ENCODE results near the gene N4BP2L2. TPM values are rescaled to one million over a fixed set of nuclear protein-coding genes. Genes with fewer than 3 reads are reported as not detected.
A peak's percentile ranks its signal among the peaks of the same experiment; 100 is the strongest.

Gene N4BP2L2
- total and polyA plus RNA-seq, 2 of the 13 experiments (the other 11 are each of a cell fraction or from before 2014, with no cell fraction given), result 58.9 to 81.2 TPM

DNA sequence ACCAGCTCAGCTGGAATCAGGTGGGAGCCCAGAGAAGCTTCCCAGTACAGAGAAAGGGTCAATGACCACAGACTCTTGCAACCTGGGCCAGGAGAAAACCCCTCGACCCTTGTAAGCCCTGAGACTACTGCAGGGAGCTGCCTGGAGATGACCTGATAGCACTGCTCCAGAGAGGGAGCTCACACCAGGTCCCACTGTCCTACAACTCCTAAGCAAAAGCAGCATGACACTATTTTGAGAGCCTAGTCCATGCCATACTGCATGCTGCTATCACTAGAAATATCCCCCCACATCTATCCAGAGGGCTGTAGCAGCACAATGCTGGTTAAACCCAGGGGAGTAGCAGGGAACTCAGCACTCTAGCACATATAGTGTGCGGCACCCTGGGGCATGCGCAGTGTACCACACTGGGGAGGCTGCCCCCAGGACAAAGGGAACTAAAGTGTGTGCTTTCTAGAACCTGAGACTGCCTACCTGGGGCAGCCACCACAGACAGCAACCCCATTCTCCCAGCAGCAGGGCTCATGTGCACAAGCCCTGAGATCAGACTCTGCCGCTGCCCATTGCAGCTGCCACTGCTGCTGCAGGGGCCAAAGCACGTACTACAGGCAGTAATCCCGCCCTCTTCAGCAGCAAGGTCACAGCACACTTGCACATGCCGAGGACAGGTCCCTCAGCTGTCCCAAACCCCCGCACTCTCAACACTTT, 83.6 kb downstream of the N4BP2L2 start (continued):
- TF ChIP-seq, protein P1, sequence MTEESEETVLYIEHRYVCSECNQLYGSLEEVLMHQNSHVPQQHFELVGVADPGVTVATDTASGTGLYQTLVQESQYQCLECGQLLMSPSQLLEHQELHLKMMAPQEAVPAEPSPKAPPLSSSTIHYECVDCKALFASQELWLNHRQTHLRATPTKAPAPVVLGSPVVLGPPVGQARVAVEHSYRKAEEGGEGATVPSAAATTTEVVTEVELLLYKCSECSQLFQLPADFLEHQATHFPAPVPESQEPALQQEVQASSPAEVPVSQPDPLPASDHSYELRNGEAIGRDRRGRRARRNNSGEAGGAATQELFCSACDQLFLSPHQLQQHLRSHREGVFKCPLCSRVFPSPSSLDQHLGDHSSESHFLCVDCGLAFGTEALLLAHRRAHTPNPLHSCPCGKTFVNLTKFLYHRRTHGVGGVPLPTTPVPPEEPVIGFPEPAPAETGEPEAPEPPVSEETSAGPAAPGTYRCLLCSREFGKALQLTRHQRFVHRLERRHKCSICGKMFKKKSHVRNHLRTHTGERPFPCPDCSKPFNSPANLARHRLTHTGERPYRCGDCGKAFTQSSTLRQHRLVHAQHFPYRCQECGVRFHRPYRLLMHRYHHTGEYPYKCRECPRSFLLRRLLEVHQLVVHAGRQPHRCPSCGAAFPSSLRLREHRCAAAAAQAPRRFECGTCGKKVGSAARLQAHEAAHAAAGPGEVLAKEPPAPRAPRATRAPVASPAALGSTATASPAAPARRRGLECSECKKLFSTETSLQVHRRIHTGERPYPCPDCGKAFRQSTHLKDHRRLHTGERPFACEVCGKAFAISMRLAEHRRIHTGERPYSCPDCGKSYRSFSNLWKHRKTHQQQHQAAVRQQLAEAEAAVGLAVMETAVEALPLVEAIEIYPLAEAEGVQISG (CRISPR knock-in tag; IDR thresholded peaks at IDR 0.05), result no peak; the same call in 1 of the 2 replicates
- no peak for TF ChIP-seq TOPORS (CRISPR knock-in tag; IDR thresholded peaks at IDR 0.05)
- TF ChIP-seq ZBTB7B (CRISPR knock-in tag; IDR thresholded peaks at IDR 0.05), result peak; percentile 81
- TF ChIP-seq ZNF780A (CRISPR knock-in tag; IDR thresholded peaks at IDR 0.05), result no peak
- TF ChIP-seq, protein P2, sequence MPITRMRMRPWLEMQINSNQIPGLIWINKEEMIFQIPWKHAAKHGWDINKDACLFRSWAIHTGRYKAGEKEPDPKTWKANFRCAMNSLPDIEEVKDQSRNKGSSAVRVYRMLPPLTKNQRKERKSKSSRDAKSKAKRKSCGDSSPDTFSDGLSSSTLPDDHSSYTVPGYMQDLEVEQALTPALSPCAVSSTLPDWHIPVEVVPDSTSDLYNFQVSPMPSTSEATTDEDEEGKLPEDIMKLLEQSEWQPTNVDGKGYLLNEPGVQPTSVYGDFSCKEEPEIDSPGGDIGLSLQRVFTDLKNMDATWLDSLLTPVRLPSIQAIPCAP (CRISPR knock-in tag; IDR thresholded peaks at IDR 0.05; ENCODE audit: low read depth), result no peak
- TF ChIP-seq AKAP8 (CRISPR knock-in tag; IDR thresholded peaks at IDR 0.05), result no peak
- no peak; the same call in 1 of the 2 replicates for TF ChIP-seq ARNTL (CRISPR knock-in tag; IDR thresholded peaks at IDR 0.05)
- TF ChIP-seq, protein P3, sequence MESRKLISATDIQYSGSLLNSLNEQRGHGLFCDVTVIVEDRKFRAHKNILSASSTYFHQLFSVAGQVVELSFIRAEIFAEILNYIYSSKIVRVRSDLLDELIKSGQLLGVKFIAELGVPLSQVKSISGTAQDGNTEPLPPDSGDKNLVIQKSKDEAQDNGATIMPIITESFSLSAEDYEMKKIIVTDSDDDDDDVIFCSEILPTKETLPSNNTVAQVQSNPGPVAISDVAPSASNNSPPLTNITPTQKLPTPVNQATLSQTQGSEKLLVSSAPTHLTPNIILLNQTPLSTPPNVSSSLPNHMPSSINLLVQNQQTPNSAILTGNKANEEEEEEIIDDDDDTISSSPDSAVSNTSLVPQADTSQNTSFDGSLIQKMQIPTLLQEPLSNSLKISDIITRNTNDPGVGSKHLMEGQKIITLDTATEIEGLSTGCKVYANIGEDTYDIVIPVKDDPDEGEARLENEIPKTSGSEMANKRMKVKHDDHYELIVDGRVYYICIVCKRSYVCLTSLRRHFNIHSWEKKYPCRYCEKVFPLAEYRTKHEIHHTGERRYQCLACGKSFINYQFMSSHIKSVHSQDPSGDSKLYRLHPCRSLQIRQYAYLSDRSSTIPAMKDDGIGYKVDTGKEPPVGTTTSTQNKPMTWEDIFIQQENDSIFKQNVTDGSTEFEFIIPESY (CRISPR knock-in tag; IDR thresholded peaks at IDR 0.05), result no peak
- TF ChIP-seq HNF4G (IDR thresholded peaks at IDR 0.05; ENCODE audit: borderline replicate concordance, low read depth, low read length), result no peak
- no peak for TF ChIP-seq HNF4G (CRISPR knock-in tag; IDR thresholded peaks at IDR 0.05; ENCODE audit: borderline replicate concordance, low read depth)
- no peak for TF ChIP-seq FOXP1 (IDR thresholded peaks at IDR 0.05)
- 0 out of 2 replicates have a peak, but pooled peaks have one; percentile 26 for TF ChIP-seq FOXP1 (CRISPR knock-in tag; IDR thresholded peaks at IDR 0.05)
- no peak for TF ChIP-seq PRMT3 (CRISPR knock-in tag; IDR thresholded peaks at IDR 0.05; ENCODE audit: borderline replicate concordance, low read depth)
- no peak for TF ChIP-seq SUZ12 (IDR thresholded peaks at IDR 0.05; ENCODE audit: low read depth, low read length)
- 0 out of 2 replicates have a peak, but pooled peaks have one; percentile 13 for TF ChIP-seq DPF2 (CRISPR knock-in tag; IDR thresholded peaks at IDR 0.05; ENCODE audit: borderline replicate concordance, low read depth)
- TF ChIP-seq, protein P4, sequence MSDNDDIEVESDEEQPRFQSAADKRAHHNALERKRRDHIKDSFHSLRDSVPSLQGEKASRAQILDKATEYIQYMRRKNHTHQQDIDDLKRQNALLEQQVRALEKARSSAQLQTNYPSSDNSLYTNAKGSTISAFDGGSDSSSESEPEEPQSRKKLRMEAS (IDR thresholded peaks at IDR 0.05), result peak; percentile 74
- no peak for TF ChIP-seq MBD4 (IDR thresholded peaks at IDR 0.05; ENCODE audit: borderline replicate concordance, low read length)
- TF ChIP-seq, protein P5, sequence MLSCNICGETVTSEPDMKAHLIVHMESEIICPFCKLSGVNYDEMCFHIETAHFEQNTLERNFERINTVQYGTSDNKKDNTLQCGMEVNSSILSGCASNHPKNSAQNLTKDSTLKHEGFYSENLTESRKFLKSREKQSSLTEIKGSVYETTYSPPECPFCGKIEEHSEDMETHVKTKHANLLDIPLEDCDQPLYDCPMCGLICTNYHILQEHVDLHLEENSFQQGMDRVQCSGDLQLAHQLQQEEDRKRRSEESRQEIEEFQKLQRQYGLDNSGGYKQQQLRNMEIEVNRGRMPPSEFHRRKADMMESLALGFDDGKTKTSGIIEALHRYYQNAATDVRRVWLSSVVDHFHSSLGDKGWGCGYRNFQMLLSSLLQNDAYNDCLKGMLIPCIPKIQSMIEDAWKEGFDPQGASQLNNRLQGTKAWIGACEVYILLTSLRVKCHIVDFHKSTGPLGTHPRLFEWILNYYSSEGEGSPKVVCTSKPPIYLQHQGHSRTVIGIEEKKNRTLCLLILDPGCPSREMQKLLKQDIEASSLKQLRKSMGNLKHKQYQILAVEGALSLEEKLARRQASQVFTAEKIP (CRISPR knock-in tag; IDR thresholded peaks at IDR 0.05; ENCODE audit: borderline replicate concordance), result no peak
- no peak for TF ChIP-seq EZH2 (conservative IDR thresholded peaks at IDR 0.05; ENCODE audit: low read depth, low read length)
- TF ChIP-seq, protein P6, sequence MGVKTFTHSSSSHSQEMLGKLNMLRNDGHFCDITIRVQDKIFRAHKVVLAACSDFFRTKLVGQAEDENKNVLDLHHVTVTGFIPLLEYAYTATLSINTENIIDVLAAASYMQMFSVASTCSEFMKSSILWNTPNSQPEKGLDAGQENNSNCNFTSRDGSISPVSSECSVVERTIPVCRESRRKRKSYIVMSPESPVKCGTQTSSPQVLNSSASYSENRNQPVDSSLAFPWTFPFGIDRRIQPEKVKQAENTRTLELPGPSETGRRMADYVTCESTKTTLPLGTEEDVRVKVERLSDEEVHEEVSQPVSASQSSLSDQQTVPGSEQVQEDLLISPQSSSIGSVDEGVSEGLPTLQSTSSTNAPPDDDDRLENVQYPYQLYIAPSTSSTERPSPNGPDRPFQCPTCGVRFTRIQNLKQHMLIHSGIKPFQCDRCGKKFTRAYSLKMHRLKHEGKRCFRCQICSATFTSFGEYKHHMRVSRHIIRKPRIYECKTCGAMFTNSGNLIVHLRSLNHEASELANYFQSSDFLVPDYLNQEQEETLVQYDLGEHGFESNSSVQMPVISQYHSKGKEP (CRISPR knock-in tag; IDR thresholded peaks at IDR 0.05), result no peak
- TF ChIP-seq ZNF556 (CRISPR knock-in tag; IDR thresholded peaks at IDR 0.05; ENCODE audit: borderline replicate concordance), result no peak
